Testis (tissue), 3 donors: ENCODE measurements around the gene FGGY. TPM values are rescaled to one million over a fixed set of nuclear protein-coding genes. Genes with fewer than 3 reads are reported as not detected.
"Not testable (repeated sequence)": the region's sequence is repeated elsewhere in the genome, so short reads cannot be mapped to it uniquely, and the experiment has no call there.

Experiments
- DNase-seq: peaks from one replicate; pipeline ENCODE4 v3.0.0-alpha.2; 2019
- H3K27ac ChIP-seq, 2 donors: fragments of 200-600 bp; sonication (generic); one replicate each; pipeline ENCODE4 v1.5.1; 2019
- H3K27me3 ChIP-seq: fragments of 200-600 bp; sonication (generic); one replicate; pipeline ENCODE4 v1.5.1; 2019
- H3K36me3 ChIP-seq: fragments of 200-600 bp; sonication (generic); one replicate; pipeline ENCODE4 v1.5.1; 2017; ENCODE audit warnings: low read depth; ENCODE audit errors: missing control alignments
- H3K4me1 ChIP-seq: fragments of 200-600 bp; sonication (generic); one replicate; pipeline ENCODE4 v1.5.1; 2019
- H3K4me3 ChIP-seq, 2 donors: fragments of 200-600 bp; sonication (generic); one replicate each; pipeline ENCODE4 v1.5.1; 2017 to 2019
- H3K9me3 ChIP-seq: fragments of 200-600 bp; sonication (generic); one replicate; pipeline ENCODE4 v1.5.1; 2017
- POLR2A ChIP-seq: fragments of 450-650 bp; IDR thresholded peaks from one replicate; pipeline ENCODE4 v1.6.1; 2017; ENCODE audit warnings: antibody characterized with exemption, mild to moderate bottlenecking, moderate library complexity
- WGBS, 2 donors: methylation state at CpG; one replicate each; pipeline ENCODE4 v1.1.5; 2018; 5-methylcytosine and 5-hydroxymethylcytosine counted together
- intact Hi-C: fragments of 100-400 bp; cut with DNase I; formaldehyde crosslinking; loops from one replicate; pipeline ENCODE4 v1.15.1; 2023; ENCODE audit warnings: low total_unique reads
- polyA plus RNA-seq: library from polyadenylated mRNA; stranded (reverse); fragments of 350-450 nt; fragmentation: Illumina TruSeq; extraction: RNeasy Lipid Tissue Mini Kit (QIAGEN cat#74804); gene quantifications from one replicate; pipeline ENCODE4 v1.2.3, GENCODE V29; 2014; ENCODE audit warnings: low read depth, low replicate concordance; ENCODE audit not compliant: insufficient read depth
- total RNA-seq, 2 donors: library from RNA; depleted of rRNA; stranded (reverse); fragments of >200 nt; gene quantifications; one replicate each; pipeline ENCODE4 v1.2.3, GENCODE V29; 2016
- TF ChIP-seq, protein P1 (sequence below), 3 experiments: fragments of 450-650 bp in 2 of 3; fragments of 200-600 bp in 1 of 3; sonication (generic) in 1 of 3; IDR thresholded peaks; one replicate each; pipeline ENCODE4 v1.5.1; 2016 to 2019; ENCODE audit warnings: antibody characterized with exemption in 3 of 3, mild to moderate bottlenecking in 2 of 3, moderate library complexity in 1 of 3

FGGY gene
- total and polyA plus RNA-seq, 3 donors from 2014 or later = 14.6 to 32.8 (median 32.3) TPM

DNA sequence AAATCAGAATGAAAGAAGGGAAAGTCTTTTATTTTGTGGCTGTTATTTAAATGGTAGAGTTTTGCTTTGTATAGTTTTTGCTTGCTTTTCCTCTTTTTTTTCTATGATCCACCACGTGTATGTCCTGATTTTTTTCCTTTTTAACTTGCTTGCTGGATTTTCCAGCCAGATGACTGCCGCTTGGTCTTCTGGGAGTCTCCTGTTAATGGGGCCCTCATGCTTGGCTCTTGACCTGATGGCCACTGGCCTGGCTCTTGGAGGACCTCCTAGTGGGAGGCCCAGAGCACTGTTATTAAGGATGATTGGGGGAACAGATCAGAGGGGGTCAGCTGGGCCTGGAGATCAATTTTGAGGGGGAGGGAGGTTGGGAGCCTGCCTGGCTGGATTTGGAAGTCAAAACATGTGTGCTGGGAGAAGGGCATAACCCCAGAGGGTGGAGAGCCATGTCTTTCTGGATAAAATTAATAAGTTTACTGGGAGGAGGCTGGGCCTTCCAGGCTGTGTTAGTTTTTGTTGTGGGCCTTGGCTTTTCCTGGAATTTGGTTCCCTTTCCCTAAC, 1.2 kb downstream of the FGGY start:
- WGBS, 2 donors = 25 to 46% methylated on average over 2 of the region's 2 CpGs
- intact Hi-C loops = loop anchor here (10.0 kb wide), 1 partner anchor 513 kb away; the partner anchor contains the start of gene JUN
- peak; percentile 82 for DNase-seq
- Histone ChIP-seq H3K27ac (peak overlapping the region; percentile 92 to 95), H3K36me3 (no peaks in the 10 kb centered on the region), H3K27me3 (no peaks in the 10 kb centered on the region), H3K9me3 (no peaks in the 10 kb centered on the region), H3K4me3 (no peak overlapping the region), H3K4me1 (peaks cover 19% of the 10 kb centered on the region)
- TF ChIP-seq, protein P1, sequence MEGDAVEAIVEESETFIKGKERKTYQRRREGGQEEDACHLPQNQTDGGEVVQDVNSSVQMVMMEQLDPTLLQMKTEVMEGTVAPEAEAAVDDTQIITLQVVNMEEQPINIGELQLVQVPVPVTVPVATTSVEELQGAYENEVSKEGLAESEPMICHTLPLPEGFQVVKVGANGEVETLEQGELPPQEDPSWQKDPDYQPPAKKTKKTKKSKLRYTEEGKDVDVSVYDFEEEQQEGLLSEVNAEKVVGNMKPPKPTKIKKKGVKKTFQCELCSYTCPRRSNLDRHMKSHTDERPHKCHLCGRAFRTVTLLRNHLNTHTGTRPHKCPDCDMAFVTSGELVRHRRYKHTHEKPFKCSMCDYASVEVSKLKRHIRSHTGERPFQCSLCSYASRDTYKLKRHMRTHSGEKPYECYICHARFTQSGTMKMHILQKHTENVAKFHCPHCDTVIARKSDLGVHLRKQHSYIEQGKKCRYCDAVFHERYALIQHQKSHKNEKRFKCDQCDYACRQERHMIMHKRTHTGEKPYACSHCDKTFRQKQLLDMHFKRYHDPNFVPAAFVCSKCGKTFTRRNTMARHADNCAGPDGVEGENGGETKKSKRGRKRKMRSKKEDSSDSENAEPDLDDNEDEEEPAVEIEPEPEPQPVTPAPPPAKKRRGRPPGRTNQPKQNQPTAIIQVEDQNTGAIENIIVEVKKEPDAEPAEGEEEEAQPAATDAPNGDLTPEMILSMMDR (IDR thresholded peaks at IDR 0.05) = no peak
- no peak for TF ChIP-seq POLR2A

DNA sequence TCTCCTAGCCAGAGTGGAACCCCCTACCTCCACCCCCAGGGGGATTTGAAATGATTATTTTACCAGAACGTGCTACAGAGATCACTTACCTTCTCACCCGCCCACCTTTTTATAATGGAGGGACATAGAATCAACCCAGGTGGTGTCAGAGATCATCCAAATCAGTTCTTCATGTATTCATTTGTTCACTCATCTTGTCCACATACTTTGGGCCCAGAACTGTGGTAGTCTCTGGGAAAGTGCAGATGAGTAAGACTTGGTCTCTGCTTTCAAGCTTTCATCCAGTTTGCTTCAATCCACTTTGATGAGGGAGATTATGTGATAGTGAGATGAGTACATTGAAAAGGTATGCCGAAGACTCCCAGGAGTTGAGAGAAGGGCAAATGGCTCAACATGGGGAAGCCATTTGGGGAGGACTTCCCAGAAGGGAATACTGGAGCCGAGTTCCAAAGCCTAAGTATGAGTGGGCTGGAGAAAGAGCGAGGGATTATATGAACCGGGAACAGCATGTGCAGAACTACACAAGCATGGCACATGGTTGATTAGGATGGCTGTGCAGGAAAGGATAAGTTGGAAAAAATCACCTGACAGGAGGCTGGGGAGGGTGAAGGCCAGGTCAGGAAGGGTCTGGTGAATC, 1.9 kb downstream of the FGGY start:
- 63 to 68% methylated on average over 6 of the region's 6 CpGs for WGBS, 2 donors
- DNase-seq = no peak
- TF ChIP-seq, protein P1 (IDR thresholded peaks at IDR 0.05) = no peak
- no peak for TF ChIP-seq POLR2A
- no peaks in the 10 kb centered on the region for H3K36me3 ChIP-seq
- H3K27me3 ChIP-seq = no peaks in the 10 kb centered on the region
- no peaks in the 10 kb centered on the region for H3K9me3 ChIP-seq
- no peak overlapping the region for H3K4me3 ChIP-seq
- intact Hi-C loops = loop anchor here (10.0 kb wide), 1 partner anchor 514 kb away; the partner anchor contains the start of gene JUN
- peak overlapping the region; percentile 92 to 95 for H3K27ac ChIP-seq
- peaks cover 19% of the 10 kb centered on the region for H3K4me1 ChIP-seq

DNA sequence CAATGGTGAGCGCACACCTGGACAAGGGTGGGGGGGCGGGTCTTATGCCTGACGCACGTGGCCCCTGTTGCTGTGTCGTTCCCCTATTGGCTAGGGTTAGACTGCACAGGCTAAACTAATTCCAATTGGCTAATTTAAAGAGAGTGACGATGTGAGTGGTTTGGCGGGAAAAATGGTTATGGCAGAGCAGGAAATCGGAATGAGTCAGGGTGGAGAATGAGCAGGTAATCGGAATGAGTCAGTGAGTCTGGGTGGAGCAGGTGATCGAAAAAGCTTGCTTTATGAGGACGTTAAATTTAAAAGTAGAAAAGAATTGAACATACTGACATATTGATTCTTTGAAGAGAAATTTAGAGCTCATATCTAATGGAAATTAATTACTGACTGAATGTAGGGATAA, 2.8 kb downstream of the FGGY start:
- WGBS, 2 donors = 72 to 93% methylated on average over 11 of the region's 11 CpGs
- H3K36me3 ChIP-seq, DNase-seq, H3K9me3 ChIP-seq, H3K27me3 ChIP-seq, H3K27ac ChIP-seq, H3K4me3 ChIP-seq: not testable (repeated sequence)
- H3K4me1 ChIP-seq = peaks cover 19% of the 10 kb centered on the region
- intact Hi-C loops = loop anchor here (10.0 kb wide), 1 partner anchor 515 kb away; the partner anchor contains the start of gene JUN

DNA sequence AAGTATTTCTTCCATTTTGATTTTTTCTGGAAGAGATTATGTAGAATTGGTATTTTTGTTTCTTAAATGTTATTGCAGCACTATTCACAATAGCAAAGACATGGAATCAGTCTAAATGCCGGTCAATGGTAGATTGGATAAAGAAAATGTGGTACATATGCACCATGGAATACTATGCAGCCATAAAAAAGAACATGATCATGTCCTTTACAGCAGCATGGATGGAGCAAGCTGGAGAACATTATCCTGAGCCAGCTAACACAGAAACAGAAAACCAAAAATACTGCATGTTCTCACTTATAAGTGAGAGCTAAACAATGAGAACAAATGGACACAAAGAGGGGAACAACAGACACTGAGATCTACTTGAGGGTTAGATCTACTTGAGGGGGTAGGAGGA, 5.4 kb downstream of the FGGY start:
- no peak overlapping the region for H3K27ac ChIP-seq
- 98 to 100% methylated on average over 1 of the region's 1 CpG for WGBS, 2 donors
- H3K4me3 ChIP-seq = no peak overlapping the region
- peaks cover 18% of the 10 kb centered on the region for H3K4me1 ChIP-seq
- no peak for DNase-seq
- H3K27me3 ChIP-seq = no peaks in the 10 kb centered on the region
- H3K36me3 ChIP-seq = no peaks in the 10 kb centered on the region
- TF ChIP-seq, protein P1 (IDR thresholded peaks at IDR 0.05) = no peak
- TF ChIP-seq POLR2A = no peak
- intact Hi-C loops = no loop called here
- no peaks in the 10 kb centered on the region for H3K9me3 ChIP-seq

- 57 to 94% methylated on average over 2 of the region's 2 CpGs for WGBS, 2 donors
- DNase-seq = no peak
These were observed 6.0 kb downstream of the FGGY start for GRCh38 chr1:59302871-59303270.

More at GRCh38 chr1:59302871-59303270, 6.0 kb downstream of the FGGY start:
- Histone ChIP-seq H3K27ac (no peak overlapping the region), H3K27me3 (no peaks in the 10 kb centered on the region), H3K4me3 (no peak overlapping the region), H3K36me3 (no peaks in the 10 kb centered on the region), H3K9me3 (no peaks in the 10 kb centered on the region), H3K4me1 (peaks cover 15% of the 10 kb centered on the region)
- intact Hi-C loops = no loop called here
- TF ChIP-seq, protein P1 (IDR thresholded peaks at IDR 0.05) = no peak
- no peak for TF ChIP-seq POLR2A
